OCI-LY3 (cell line): ENCODE measurements around the gene TTC12.

Experiments used
- H2AFZ ChIP-seq: fragments of 200-600, 300-600 bp; shearing (Covaris generic); 2 replicates; pipeline ENCODE4 v1.6.0; 2014; ENCODE audit warnings: antibody characterized with exemption, low read depth, low read length
- H3K27ac ChIP-seq: fragments of 200-600, 300-600 bp; sonication (generic); 2 replicates; pipeline ENCODE4 v1.5.1; 2014; ENCODE audit warnings: mild to moderate bottlenecking, low read length, moderate library complexity, mixed read lengths
- H3K27me3 ChIP-seq: fragments of 200-600, 300-600 bp; sonication (generic); 2 replicates; pipeline ENCODE4 v1.6.1; 2014; ENCODE audit warnings: low read depth, low read length, mixed read lengths
- H3K36me3 ChIP-seq: fragments of 200-600, 300-600 bp; sonication (generic); replicated peaks from 2 replicates; pipeline ENCODE3; 2014; ENCODE audit warnings: low read depth, low read length, mixed read lengths
- H3K4me1 ChIP-seq: fragments of 300-600, 200-600 bp; sonication (generic); 2 replicates; pipeline ENCODE4 v1.6.1; 2014; ENCODE audit warnings: low read length, mixed read lengths
- H3K4me2 ChIP-seq: fragments of 200-600, 300-600 bp; sonication (generic); 2 replicates; pipeline ENCODE4 v1.6.1; 2014; ENCODE audit warnings: low read length, mixed read lengths
- H3K4me3 ChIP-seq: fragments of 300-600, 200-600 bp; sonication (generic); 2 replicates; pipeline ENCODE4 v1.5.1; 2014; ENCODE audit warnings: antibody characterized with exemption, mild to moderate bottlenecking, low read length, moderate library complexity
- H3K79me2 ChIP-seq: fragments of 300-600, 200-600 bp; shearing (Covaris generic); 2 replicates; pipeline ENCODE4 v1.6.1; 2014; ENCODE audit warnings: mild to moderate bottlenecking, low read length, mixed read lengths
- H3K9ac ChIP-seq: fragments of 300-600, 200-600 bp; shearing (Covaris generic); 2 replicates; pipeline ENCODE4 v1.6.0; 2014; ENCODE audit warnings: mild to moderate bottlenecking, low read length, moderate library complexity
- H3K9me3 ChIP-seq: fragments of 200-600, 300-600 bp; shearing (Covaris generic); 2 replicates; pipeline ENCODE4 v1.6.1; 2014; ENCODE audit warnings: low read length, mixed read lengths; ENCODE audit not compliant: insufficient read depth
- H4K20me1 ChIP-seq: fragments of 200-600, 300-600 bp; sonication (generic); 2 replicates; pipeline ENCODE4 v1.6.1; 2016; ENCODE audit warnings: low read length, mixed read lengths; ENCODE audit not compliant: insufficient read depth
- EZH2phosphoT487 ChIP-seq: fragments of 200-600 bp; shearing (Covaris generic); IDR thresholded peaks from 2 replicates; pipeline ENCODE4 v1.6.1; 2018; ENCODE audit warnings: antibody characterized with exemption, mixed run types, low read depth
- TF ChIP-seq, protein P1 (sequence below): fragments of 200-600, 300-600 bp; sonication (generic); IDR thresholded peaks from 2 replicates; pipeline ENCODE4 v1.5.1; 2014; ENCODE audit warnings: antibody characterized with exemption, low read length, low read depth

Gene TTC12

DNA sequence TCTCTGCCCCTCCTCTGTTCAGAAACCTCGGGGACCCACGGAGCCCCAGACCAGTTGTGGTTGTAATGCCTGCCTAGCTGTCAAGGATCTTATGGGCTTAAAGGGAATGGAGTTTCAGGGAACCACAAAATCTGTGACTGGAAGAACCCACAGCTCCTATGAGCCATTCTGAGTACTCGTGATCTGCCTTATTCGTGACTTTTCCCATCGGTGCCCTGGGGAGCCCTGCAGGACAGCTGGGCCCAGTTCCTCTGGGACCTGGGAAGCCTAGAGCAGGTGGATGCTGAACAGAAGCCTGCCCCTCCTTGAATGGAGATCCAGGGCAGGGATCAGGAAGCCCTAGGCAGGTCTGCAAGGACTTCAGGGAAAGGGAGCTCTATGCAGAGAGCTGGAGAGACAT is 42.1 kb upstream of the TTC12 start:
- no peaks in the 10 kb centered on the region for H4K20me1 ChIP-seq
- H3K79me2 ChIP-seq = no peaks in the 10 kb centered on the region
- H3K4me1 ChIP-seq = no peaks in the 10 kb centered on the region
- H3K36me3 ChIP-seq = no peaks in the 10 kb centered on the region
- no peak overlapping the region for H3K4me3 ChIP-seq
- no peak overlapping the region for H3K9ac ChIP-seq
- H3K27ac ChIP-seq = no peak overlapping the region
- TF ChIP-seq, protein P1, sequence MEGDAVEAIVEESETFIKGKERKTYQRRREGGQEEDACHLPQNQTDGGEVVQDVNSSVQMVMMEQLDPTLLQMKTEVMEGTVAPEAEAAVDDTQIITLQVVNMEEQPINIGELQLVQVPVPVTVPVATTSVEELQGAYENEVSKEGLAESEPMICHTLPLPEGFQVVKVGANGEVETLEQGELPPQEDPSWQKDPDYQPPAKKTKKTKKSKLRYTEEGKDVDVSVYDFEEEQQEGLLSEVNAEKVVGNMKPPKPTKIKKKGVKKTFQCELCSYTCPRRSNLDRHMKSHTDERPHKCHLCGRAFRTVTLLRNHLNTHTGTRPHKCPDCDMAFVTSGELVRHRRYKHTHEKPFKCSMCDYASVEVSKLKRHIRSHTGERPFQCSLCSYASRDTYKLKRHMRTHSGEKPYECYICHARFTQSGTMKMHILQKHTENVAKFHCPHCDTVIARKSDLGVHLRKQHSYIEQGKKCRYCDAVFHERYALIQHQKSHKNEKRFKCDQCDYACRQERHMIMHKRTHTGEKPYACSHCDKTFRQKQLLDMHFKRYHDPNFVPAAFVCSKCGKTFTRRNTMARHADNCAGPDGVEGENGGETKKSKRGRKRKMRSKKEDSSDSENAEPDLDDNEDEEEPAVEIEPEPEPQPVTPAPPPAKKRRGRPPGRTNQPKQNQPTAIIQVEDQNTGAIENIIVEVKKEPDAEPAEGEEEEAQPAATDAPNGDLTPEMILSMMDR = no peak
- no peak for TF ChIP-seq EZH2phosphoT487
- H2AFZ ChIP-seq = no peak overlapping the region
- no peak overlapping the region for H3K4me2 ChIP-seq
- H3K27me3 ChIP-seq = 0 out of 2 replicates have a peak, but pooled peaks cover 10% of the 10 kb centered on the region
- no peaks in the 10 kb centered on the region for H3K9me3 ChIP-seq

DNA sequence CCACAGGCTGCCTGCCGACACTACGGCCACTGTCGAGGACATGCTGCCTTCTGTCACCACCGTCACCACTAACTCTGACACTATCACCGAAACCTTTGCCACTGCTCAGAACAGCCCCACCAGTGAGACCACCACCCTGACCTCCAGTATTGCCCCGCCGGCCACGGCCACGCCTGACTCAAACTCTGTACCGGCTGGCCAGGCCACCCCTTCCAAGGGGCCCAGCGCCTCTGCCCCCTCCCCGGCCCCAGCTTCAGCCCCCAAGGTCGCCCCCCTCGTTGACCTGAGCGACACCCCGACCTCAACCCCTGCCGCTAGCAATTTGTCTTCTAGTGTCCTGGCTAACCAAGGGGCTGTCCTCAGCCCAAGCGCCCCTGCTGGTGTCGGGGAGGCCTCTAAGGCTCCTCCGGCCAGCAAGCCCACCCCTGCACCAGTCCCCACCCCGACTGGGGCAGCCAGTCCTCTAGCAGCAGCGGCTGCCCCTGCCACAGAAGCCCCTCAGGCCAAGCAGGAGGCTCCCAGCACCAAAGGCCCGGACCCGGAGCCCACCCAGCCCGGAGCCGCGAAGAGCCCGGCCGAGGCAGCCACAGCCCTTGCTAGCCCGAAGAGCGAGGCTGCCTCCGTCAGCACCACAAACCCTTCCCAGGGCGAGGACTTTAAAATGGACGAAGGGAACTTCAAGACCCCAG is 41.3 kb upstream of the TTC12 start:
- Histone ChIP-seq H3K36me3 (no peaks in the 10 kb centered on the region), H3K79me2 (no peaks in the 10 kb centered on the region), H3K9me3 (no peaks in the 10 kb centered on the region), H3K4me1 (no peaks in the 10 kb centered on the region), H3K4me3 (no peak overlapping the region), H4K20me1 (no peaks in the 10 kb centered on the region), H3K9ac (no peak overlapping the region), H3K27me3 (0 out of 2 replicates have a peak, but pooled peaks cover 9% of the 10 kb centered on the region), H2AFZ (no peak overlapping the region), H3K4me2 (no peak overlapping the region), H3K27ac (no peak overlapping the region)
- TF ChIP-seq EZH2phosphoT487 = no peak
- TF ChIP-seq, protein P1 = no peak

DNA sequence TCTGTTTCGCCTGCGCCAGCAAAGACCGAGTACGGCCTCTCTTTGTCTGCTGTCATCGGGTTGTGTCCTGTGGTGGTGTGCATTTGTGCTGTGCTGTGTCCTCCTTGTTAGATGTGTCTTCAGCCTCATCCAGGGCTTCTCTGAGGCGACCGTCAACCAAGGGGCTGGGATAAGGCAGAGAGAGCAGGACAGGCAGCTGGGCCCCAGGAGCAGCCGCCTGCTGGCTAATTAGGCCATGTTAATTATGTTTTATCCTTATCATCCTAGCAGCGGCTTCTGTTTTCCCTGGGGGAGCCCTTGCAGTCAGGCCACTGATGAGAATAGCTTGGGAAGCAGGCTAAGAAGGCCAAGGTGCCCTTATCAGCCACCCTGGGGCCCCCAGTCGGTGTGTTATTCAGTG is 40.7 kb upstream of the TTC12 start:
- H3K4me3 ChIP-seq = no peak overlapping the region
- H2AFZ ChIP-seq = no peak overlapping the region
- H3K27me3 ChIP-seq = 0 out of 2 replicates have a peak, but pooled peaks cover 9% of the 10 kb centered on the region
- no peak overlapping the region for H3K9ac ChIP-seq
- no peak overlapping the region for H3K27ac ChIP-seq
- no peaks in the 10 kb centered on the region for H3K79me2 ChIP-seq
- no peak overlapping the region for H3K4me2 ChIP-seq
- H3K4me1 ChIP-seq = no peaks in the 10 kb centered on the region
- H3K9me3 ChIP-seq = no peaks in the 10 kb centered on the region
- TF ChIP-seq, protein P1 = no peak
- TF ChIP-seq EZH2phosphoT487 = no peak
- no peaks in the 10 kb centered on the region for H3K36me3 ChIP-seq
- H4K20me1 ChIP-seq = no peaks in the 10 kb centered on the region

DNA sequence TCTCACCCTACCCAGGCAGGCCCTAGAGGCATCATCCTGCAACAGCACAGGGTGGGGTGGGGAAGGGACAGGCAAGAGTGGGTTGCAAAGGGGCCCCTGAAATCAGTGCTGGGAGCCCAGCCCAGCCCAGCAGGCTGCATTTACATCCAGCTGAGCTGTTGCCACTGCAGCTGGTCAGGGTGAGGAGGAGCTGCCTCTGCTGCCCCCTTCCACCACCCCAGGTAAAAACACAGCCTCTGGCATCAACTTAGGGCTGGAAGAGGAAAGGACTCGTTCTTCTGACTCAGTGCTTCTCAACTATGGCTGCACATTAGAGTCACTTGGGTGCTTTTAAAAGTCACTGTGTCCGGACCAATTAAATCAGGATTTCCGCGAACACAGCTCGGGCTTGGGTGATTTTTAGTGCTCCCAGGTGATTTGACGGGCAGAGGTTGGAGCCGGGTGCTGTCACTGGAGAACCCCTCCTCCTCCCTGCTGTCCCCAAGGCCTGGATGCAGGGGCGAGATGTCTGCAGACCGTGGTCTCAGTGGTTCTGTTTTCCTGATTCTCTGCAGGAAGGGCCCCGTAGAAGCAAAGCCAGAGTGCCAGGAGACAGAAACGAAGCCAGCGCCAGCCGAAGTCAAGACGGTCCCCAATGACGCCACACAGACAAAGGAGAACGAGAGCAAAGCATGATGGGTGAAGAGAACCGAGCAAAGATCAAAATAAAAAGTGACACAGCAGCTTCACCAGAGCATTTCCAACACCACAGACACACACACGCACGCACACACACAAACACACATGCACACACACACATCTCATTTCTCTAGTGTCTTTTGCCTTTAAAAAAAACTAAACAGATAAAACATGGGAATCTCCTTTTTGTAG is 39.4 kb upstream of the TTC12 start:
- 0 out of 2 replicates have a peak, but pooled peaks cover 9% of the 10 kb centered on the region for H3K27me3 ChIP-seq
- H3K79me2 ChIP-seq = no peaks in the 10 kb centered on the region
- no peaks in the 10 kb centered on the region for H3K36me3 ChIP-seq
- H3K27ac ChIP-seq = no peak overlapping the region
- no peaks in the 10 kb centered on the region for H3K9me3 ChIP-seq
- no peak for TF ChIP-seq EZH2phosphoT487
- TF ChIP-seq, protein P1 = no peak
- H3K4me1 ChIP-seq = no peaks in the 10 kb centered on the region
- no peak overlapping the region for H2AFZ ChIP-seq
- no peaks in the 10 kb centered on the region for H4K20me1 ChIP-seq
- no peak overlapping the region for H3K9ac ChIP-seq
- H3K4me2 ChIP-seq = no peak overlapping the region
- no peak overlapping the region for H3K4me3 ChIP-seq
